GM23338 (cell line): ENCODE results near the gene STARD3. TPM values are rescaled to one million over a fixed set of nuclear protein-coding genes. Genes with fewer than 3 reads are reported as not detected.
A peak's percentile ranks its signal among the peaks of the same experiment; 100 is the strongest.

Source experiments
- ATAC-seq: fragments of 200-7000 bp; cut with Tn5 transposase; 3 replicates; pipeline ENCODE4 v1.9.1; 2020
- DNase-seq: peaks from one replicate; pipeline ENCODE4 v3.0.0-alpha.2; 2015; ENCODE audit warnings: low spot score
- H2AFZ ChIP-seq: fragments of 200-600 bp; sonication (generic); 2 replicates; pipeline ENCODE4 v1.8.0; 2016; ENCODE audit warnings: antibody characterized with exemption, mild to moderate bottlenecking, moderate library complexity
- H3F3A ChIP-seq: fragments of 200-600 bp; sonication (generic); replicated peaks from 2 replicates; pipeline ENCODE4 v1.8.0; 2017; ENCODE audit warnings: antibody characterized with exemption, mixed run types, low read depth
- H3K27ac ChIP-seq: fragments of 200-600 bp; sonication (generic); 2 replicates; pipeline ENCODE4 v1.6.1; 2016; ENCODE audit warnings: low read depth
- H3K27me3 ChIP-seq: fragments of 200-600 bp; sonication (generic); 2 replicates; pipeline ENCODE4 v1.8.0; 2016; ENCODE audit warnings: mild to moderate bottlenecking, mixed run types, moderate library complexity; ENCODE audit not compliant: insufficient read depth
- H3K36me3 ChIP-seq: fragments of 200-600 bp; sonication (generic); 2 replicates; pipeline ENCODE4 v1.8.0; 2016; ENCODE audit warnings: mild to moderate bottlenecking; ENCODE audit not compliant: insufficient read depth
- H3K4me1 ChIP-seq: fragments of 200-600 bp; sonication (generic); 2 replicates; pipeline ENCODE4 v1.8.0; 2016; ENCODE audit warnings: mild to moderate bottlenecking, moderate library complexity; ENCODE audit not compliant: insufficient read depth
- H3K4me2 ChIP-seq: fragments of 200-600 bp; sonication (generic); 2 replicates; pipeline ENCODE4 v1.7.1; 2017; ENCODE audit warnings: mixed run types
- H3K4me3 ChIP-seq: fragments of 200-600 bp; sonication (generic); 2 replicates; pipeline ENCODE4 v1.6.1; 2016; ENCODE audit warnings: mixed run types
- H3K79me2 ChIP-seq: fragments of 200-600 bp; sonication (generic); replicated peaks from 2 replicates; pipeline ENCODE4 v1.8.0; 2017; ENCODE audit warnings: mild to moderate bottlenecking; ENCODE audit not compliant: insufficient read depth
- H3K9me2 ChIP-seq: fragments of 200-600 bp; sonication (generic); 2 replicates; pipeline ENCODE4 v1.8.0; 2017; ENCODE audit not compliant: insufficient read depth
- H4K20me1 ChIP-seq: fragments of 200-600 bp; sonication (generic); replicated peaks from 2 replicates; pipeline ENCODE4 v1.8.0; 2017; ENCODE audit warnings: mild to moderate bottlenecking; ENCODE audit not compliant: insufficient read depth
- H3K27ac Mint-ChIP-seq: 2 replicates; pipeline ENCODE4 v1.8.0; 2020; ENCODE audit warnings: inconsistent platforms, mild to moderate bottlenecking, moderate library complexity, mixed read lengths
- H3K27me3 Mint-ChIP-seq: 3 replicates; pipeline ENCODE4 v1.8.0; 2022; ENCODE audit warnings: low read depth, mild to moderate bottlenecking, moderate library complexity, mixed read lengths, inconsistent platforms; ENCODE audit not compliant: insufficient read depth, poor library complexity
- H3K36me3 Mint-ChIP-seq: 3 replicates; pipeline ENCODE4 v1.8.0; 2021; ENCODE audit warnings: low read depth, mild to moderate bottlenecking, inconsistent platforms, moderate library complexity, mixed read lengths
- H3K4me1 Mint-ChIP-seq: 3 replicates; pipeline ENCODE4 v1.8.0; 2020; ENCODE audit warnings: mild to moderate bottlenecking, inconsistent platforms, mixed read lengths
- H3K4me3 Mint-ChIP-seq: 3 replicates; pipeline ENCODE4 v1.8.0; 2021; ENCODE audit warnings: moderate library complexity, mild to moderate bottlenecking, inconsistent platforms, mixed read lengths
- H3K9me3 Mint-ChIP-seq: 3 replicates; pipeline ENCODE4 v1.8.0; 2020; ENCODE audit warnings: moderate library complexity, mild to moderate bottlenecking, inconsistent platforms, mixed read lengths
- CTCF ChIP-seq, 2 experiments: fragments of 200-600 bp in 1 of 2; sonication (generic) in 1 of 2; conservative IDR thresholded peaks; 2 replicates each; pipeline versions ENCODE4 v1.5.1 to v1.6.1; 2016 to 2017; ENCODE audit warnings: antibody characterized with exemption in 2 of 2, low read depth in 2 of 2, mild to moderate bottlenecking in 2 of 2, moderate library complexity in 1 of 2
- EZH2phosphoT487 ChIP-seq: fragments of 200-600 bp; sonication (generic); IDR thresholded peaks from one replicate; pipeline ENCODE4 v1.8.1; 2018; ENCODE audit warnings: antibody characterized with exemption; ENCODE audit not compliant: unreplicated experiment
- JUNB ChIP-seq: IDR thresholded peaks from one replicate; pipeline ENCODE4 v1.6.1; 2016; ENCODE audit warnings: antibody characterized with exemption; ENCODE audit not compliant: unreplicated experiment
- NANOG ChIP-seq: IDR thresholded peaks from 2 replicates; pipeline ENCODE4 v1.6.1; 2016; ENCODE audit warnings: antibody characterized with exemption, borderline replicate concordance
- POLR2AphosphoS5 ChIP-seq: IDR thresholded peaks from 2 replicates; pipeline ENCODE4 v1.6.1; 2016; ENCODE audit warnings: antibody characterized with exemption, low read depth
- polyA plus RNA-seq: library from polyadenylated mRNA; unstranded; fragments of >200 nt; fragmentation: Nextera tagmentation; extraction: Ambion mirVana; gene quantifications from 2 replicates; pipeline ENCODE4 v1.2.1, GENCODE V29; 2016
- total RNA-seq: library from RNA; depleted of rRNA; stranded (reverse); fragments of >200 nt; shearing (Covaris generic); gene quantifications from 2 replicates; pipeline ENCODE4 v1.2.3, GENCODE V29; 2014
- TF ChIP-seq, protein P1 (sequence below): fragments of 250-450 bp; sonication (Bioruptor Pico); IDR thresholded peaks from 2 replicates; pipeline ENCODE4 v1.5.0; 2020; ENCODE audit warnings: mild to moderate bottlenecking, moderate library complexity
- TF ChIP-seq, protein P2 (sequence below): IDR thresholded peaks from 2 replicates; pipeline ENCODE4 v1.6.1; 2016; ENCODE audit warnings: antibody characterized with exemption

STARD3 gene
- total and polyA plus RNA-seq, 2 experiments from 2014 or later, result 26.4 to 53.3 TPM

DNA sequence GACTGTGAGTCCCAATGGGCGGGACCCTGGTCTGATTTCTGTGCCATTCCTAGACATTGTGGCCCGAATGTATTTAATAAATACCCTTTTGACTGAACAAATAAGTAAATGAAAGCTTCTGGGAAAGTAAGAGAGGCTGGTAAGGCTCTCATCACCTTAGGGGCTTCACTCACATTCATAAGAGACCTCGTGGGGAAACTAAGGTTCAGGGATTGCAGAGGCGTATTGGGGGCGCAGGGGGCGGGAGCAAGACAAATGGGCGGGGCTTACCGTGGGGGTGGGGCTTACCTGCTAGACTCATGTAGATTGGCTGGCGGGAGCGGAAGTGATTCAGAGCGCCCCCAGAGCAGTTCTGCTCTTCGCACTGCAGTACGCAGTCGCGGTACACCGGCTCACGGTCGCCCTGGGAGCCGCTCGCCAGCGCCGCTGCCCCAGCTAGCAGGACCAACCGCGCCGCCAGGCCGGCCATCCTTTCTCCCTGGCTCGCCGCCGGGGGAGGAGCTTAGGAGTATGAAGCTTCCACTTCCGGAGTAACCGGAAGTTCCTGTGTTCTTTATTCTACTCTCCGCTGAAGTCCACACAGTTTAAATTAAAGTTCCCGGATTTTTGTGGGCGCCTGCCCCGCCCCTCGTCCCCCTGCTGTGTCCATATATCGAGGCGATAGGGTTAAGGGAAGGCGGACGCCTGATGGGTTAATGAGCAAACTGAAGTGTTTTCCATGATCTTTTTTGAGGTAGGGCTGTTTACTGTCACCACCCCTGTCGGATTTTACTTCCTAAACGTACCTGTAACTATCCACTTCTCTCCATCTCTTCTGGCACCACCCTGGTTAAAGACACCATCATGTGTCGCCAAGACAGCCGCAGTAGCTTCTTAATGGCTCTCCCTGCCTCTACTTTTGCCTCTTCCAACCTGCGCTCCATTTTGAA is 50.9 kb downstream of the STARD3 start, which contains the start of gene PGAP3:
PGAP3 (minus strand) TSS at position 512 of the 929 bp plus-strand sequence; CDS start at position 469, 43 bp downstream.
- H3K27ac Mint-ChIP-seq, result peak within 1 kb of the TSS; percentile 95
- peaks cover 23% of the 10 kb centered on the region for H3K36me3 Mint-ChIP-seq
- Histone ChIP-seq H4K20me1 (no peaks in the 10 kb centered on the region), H3K4me2 (peak within 1 kb of the TSS; percentile 87), H3K4me1 (peaks cover 23% of the 10 kb centered on the region), H3K27ac (peak within 1 kb of the TSS; percentile 99), H3F3A (peaks cover 30% of the 10 kb centered on the region), H2AFZ (peak within 1 kb of the TSS; percentile 93), H3K9me2 (no peaks in the 10 kb centered on the region; the same call in 1 of the 2 replicates), H3K4me3 (peak within 1 kb of the TSS; percentile 74), H3K79me2 (no peaks in the 10 kb centered on the region), H3K27me3 (no peaks in the 10 kb centered on the region), H3K36me3 (no peaks in the 10 kb centered on the region)
- peaks cover 39% of the 10 kb centered on the region for H3K4me1 Mint-ChIP-seq
- TF ChIP-seq JUNB (no peak), POLR2AphosphoS5 (peak; percentile 72; the same call in 1 of the 2 replicates), EZH2phosphoT487 (no peak), CTCF (conservative IDR thresholded peaks at IDR 0.05; ENCODE audit: low read depth in 2 of 2) (0 out of 4 replicates have a peak, but pooled peaks of 1 of the 2 experiments have one; percentile 12), NANOG (peak; percentile 94)
- TF ChIP-seq, protein P1, sequence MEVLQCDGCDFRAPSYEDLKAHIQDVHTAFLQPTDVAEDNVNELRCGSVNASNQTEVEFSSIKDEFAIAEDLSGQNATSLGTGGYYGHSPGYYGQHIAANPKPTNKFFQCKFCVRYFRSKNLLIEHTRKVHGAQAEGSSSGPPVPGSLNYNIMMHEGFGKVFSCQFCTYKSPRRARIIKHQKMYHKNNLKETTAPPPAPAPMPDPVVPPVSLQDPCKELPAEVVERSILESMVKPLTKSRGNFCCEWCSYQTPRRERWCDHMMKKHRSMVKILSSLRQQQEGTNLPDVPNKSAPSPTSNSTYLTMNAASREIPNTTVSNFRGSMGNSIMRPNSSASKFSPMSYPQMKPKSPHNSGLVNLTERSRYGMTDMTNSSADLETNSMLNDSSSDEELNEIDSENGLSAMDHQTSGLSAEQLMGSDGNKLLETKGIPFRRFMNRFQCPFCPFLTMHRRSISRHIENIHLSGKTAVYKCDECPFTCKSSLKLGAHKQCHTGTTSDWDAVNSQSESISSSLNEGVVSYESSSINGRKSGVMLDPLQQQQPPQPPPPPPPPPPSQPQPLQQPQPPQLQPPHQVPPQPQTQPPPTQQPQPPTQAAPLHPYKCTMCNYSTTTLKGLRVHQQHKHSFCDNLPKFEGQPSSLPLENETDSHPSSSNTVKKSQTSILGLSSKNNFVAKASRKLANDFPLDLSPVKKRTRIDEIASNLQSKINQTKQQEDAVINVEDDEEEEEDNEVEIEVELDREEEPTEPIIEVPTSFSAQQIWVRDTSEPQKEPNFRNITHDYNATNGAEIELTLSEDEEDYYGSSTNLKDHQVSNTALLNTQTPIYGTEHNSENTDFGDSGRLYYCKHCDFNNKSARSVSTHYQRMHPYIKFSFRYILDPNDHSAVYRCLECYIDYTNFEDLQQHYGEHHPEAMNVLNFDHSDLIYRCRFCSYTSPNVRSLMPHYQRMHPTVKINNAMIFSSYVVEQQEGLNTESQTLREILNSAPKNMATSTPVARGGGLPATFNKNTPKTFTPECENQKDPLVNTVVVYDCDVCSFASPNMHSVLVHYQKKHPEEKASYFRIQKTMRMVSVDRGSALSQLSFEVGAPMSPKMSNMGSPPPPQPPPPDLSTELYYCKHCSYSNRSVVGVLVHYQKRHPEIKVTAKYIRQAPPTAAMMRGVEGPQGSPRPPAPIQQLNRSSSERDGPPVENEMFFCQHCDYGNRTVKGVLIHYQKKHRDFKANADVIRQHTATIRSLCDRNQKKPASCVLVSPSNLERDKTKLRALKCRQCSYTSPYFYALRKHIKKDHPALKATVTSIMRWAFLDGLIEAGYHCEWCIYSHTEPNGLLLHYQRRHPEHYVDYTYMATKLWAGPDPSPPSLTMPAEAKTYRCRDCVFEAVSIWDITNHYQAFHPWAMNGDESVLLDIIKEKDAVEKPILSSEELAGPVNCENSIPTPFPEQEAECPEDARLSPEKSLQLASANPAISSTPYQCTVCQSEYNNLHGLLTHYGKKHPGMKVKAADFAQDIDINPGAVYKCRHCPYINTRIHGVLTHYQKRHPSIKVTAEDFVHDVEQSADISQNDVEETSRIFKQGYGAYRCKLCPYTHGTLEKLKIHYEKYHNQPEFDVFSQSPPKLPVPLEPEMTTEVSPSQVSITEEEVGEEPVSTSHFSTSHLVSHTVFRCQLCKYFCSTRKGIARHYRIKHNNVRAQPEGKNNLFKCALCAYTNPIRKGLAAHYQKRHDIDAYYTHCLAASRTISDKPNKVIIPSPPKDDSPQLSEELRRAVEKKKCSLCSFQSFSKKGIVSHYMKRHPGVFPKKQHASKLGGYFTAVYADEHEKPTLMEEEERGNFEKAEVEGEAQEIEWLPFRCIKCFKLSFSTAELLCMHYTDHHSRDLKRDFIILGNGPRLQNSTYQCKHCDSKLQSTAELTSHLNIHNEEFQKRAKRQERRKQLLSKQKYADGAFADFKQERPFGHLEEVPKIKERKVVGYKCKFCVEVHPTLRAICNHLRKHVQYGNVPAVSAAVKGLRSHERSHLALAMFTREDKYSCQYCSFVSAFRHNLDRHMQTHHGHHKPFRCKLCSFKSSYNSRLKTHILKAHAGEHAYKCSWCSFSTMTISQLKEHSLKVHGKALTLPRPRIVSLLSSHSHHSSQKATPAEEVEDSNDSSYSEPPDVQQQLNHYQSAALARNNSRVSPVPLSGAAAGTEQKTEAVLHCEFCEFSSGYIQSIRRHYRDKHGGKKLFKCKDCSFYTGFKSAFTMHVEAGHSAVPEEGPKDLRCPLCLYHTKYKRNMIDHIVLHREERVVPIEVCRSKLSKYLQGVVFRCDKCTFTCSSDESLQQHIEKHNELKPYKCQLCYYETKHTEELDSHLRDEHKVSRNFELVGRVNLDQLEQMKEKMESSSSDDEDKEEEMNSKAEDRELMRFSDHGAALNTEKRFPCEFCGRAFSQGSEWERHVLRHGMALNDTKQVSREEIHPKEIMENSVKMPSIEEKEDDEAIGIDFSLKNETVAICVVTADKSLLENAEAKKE (CRISPR knock-in tag), result no peak
- TF ChIP-seq, protein P2, sequence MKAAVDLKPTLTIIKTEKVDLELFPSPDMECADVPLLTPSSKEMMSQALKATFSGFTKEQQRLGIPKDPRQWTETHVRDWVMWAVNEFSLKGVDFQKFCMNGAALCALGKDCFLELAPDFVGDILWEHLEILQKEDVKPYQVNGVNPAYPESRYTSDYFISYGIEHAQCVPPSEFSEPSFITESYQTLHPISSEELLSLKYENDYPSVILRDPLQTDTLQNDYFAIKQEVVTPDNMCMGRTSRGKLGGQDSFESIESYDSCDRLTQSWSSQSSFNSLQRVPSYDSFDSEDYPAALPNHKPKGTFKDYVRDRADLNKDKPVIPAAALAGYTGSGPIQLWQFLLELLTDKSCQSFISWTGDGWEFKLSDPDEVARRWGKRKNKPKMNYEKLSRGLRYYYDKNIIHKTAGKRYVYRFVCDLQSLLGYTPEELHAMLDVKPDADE, result peak; percentile 75; the same call in 1 of the 2 replicates
- no peaks in the 10 kb centered on the region; the same call in 2 of the 3 replicates for H3K9me3 Mint-ChIP-seq
- ATAC-seq (peak; percentile 78), DNase-seq (peak; percentile 96)
- H3K4me3 Mint-ChIP-seq, result peak within 1 kb of the TSS; percentile 87
- H3K27me3 Mint-ChIP-seq, result peaks cover 15% of the 10 kb centered on the region
